ENCODE data around the gene TUT1.
"Not testable (repeated sequence)": the region's sequence is repeated elsewhere in the genome, so short reads cannot be mapped to it uniquely, and the experiment has no call there.

TUT1 gene

DNA sequence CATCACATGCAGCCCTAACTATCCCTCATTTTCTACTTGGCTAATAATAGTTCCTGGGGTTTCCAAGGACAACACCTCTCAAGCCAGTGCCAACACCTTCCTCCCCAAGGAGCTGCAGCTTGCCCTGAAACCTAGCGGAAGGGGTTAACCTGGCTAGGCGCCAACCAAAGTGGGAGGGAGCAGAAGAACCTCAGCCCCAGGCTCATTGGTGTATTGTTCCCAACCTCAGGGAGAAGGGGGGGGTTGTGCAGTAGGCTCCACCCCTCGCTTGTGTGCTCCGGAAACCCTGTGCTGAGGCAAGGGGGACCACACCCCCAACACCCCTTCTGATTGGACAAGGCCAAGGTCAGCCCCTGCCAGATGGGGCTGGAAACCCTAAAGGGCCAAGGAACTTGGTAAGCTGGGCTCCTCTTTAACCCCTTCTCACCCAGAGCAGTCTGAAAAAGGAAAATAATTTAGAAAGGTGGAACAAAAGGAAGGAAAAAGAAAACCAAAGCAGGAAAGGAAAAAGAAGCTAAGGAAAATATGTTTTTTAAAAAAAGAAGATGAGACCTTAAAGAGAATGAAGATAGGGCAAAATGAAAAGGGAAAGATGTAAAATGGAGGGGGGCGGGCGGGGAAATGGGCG is 7.9 kb upstream of the TUT1 start:
- Histone ChIP-seq H3K4me3 (ENCODE audit: low read depth in 1 of 2, low read length in 2 of 2) (peak overlapping the region; percentile 87 to 91), H3K9ac (ENCODE audit: low read depth in 1 of 2, low read length in 2 of 2) (peak overlapping the region in 1 of 2 donors; percentile 89), H3K9me3 (ENCODE audit: control insufficient read depth in 1 of 2, low read length in 2 of 2) (no peaks in the 10 kb centered on the region), H3K27ac (ENCODE audit: low read depth, low read length) (no peak overlapping the region), H3K4me1 (ENCODE audit: control insufficient read depth in 1 of 2, insufficient read depth in 2 of 2, low read length in 2 of 2) (peaks cover 23 to 24% of the 10 kb centered on the region in 2 donors), H3K36me3 (ENCODE audit: control insufficient read depth in 1 of 2, insufficient read depth in 2 of 2, low read length in 2 of 2) (peaks cover 39 to 43% of the 10 kb centered on the region in 2 donors), H3K27me3 (ENCODE audit: control insufficient read depth in 1 of 2, insufficient read depth in 2 of 2, low read length in 2 of 2) (no peaks in the 10 kb centered on the region)

DNA sequence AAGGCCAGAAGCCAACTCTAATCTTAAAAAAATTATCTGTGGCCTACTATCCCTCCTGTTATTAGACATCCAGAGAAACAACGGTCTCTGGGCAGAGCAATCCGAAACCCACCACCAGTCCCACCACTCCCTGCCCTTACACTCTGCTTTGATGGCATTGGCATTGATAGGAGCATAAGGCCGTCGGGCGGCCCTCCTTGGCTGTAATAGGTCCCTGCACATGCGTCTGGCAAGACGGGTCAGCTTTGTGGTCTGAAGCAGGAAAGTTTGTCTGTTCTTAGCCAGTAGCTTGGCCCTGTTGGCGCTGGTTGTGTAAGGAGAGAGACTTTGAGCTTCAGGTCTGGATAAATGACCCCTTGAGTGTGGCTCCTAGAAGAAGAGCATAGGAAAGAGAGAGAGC is 3.8 kb upstream of the TUT1 start:
- peaks cover 31 to 37% of the 10 kb centered on the region in 2 donors for H3K4me1 ChIP-seq (ENCODE audit: control insufficient read depth in 1 of 2, insufficient read depth in 2 of 2, low read length in 2 of 2)
- no peak overlapping the region for H3K27ac ChIP-seq (ENCODE audit: low read depth, low read length)
- H3K4me3 ChIP-seq (ENCODE audit: low read depth in 1 of 2, low read length in 2 of 2) = no peak overlapping the region
- no peaks in the 10 kb centered on the region for H3K27me3 ChIP-seq (ENCODE audit: control insufficient read depth in 1 of 2, insufficient read depth in 2 of 2, low read length in 2 of 2)
- H3K36me3 ChIP-seq (ENCODE audit: control insufficient read depth in 1 of 2, insufficient read depth in 2 of 2, low read length in 2 of 2) = peaks cover 45 to 50% of the 10 kb centered on the region in 2 donors
- no peaks in the 10 kb centered on the region for H3K9me3 ChIP-seq (ENCODE audit: control insufficient read depth in 1 of 2, low read length in 2 of 2)
- H3K9ac ChIP-seq (ENCODE audit: low read depth in 1 of 2, low read length in 2 of 2) = no peak overlapping the region

DNA sequence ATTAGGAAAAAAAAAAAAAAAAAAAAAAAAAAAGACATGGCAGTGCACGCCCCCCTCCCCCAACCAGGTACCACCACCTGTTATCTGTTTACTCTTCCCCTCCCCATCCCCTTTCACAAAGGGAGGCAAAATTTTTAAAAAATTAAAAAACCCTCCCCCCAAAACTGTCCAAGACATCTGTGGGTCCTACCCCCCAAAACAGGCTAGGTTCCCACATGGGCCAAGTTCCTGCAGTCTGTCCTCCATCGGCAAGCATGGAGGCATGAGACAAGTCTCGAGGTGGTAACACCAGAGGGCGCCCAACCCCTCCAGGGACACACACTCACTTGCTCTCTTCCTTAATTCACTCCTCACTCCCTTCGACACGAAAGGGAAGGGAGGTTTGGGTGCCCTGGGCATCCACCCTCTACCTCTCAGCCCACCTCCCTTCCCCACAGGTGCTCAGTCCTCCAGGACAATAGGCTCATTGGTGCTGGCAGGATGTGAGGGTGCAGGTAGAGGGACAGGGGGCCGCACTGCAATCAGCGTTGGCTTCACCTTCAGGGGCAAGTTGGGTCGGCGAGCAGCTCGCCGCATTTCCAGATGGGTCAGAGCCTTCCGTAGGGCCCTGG is 2.2 kb upstream of the TUT1 start:
- no peak overlapping the region for H3K4me3 ChIP-seq (ENCODE audit: low read depth in 1 of 2, low read length in 2 of 2)
- H3K9me3 ChIP-seq (ENCODE audit: control insufficient read depth in 1 of 2, low read length in 2 of 2) = no peaks in the 10 kb centered on the region
- peak overlapping the region in 1 of 2 donors; percentile 32 for H3K9ac ChIP-seq (ENCODE audit: low read depth in 1 of 2, low read length in 2 of 2)
- no peak overlapping the region for H3K27ac ChIP-seq (ENCODE audit: low read depth, low read length)
- H3K4me1 ChIP-seq (ENCODE audit: control insufficient read depth in 1 of 2, insufficient read depth in 2 of 2, low read length in 2 of 2) = peaks cover 22 to 30% of the 10 kb centered on the region in 2 donors
- peaks cover 45 to 50% of the 10 kb centered on the region in 2 donors for H3K36me3 ChIP-seq (ENCODE audit: control insufficient read depth in 1 of 2, insufficient read depth in 2 of 2, low read length in 2 of 2)
- H3K27me3 ChIP-seq (ENCODE audit: control insufficient read depth in 1 of 2, insufficient read depth in 2 of 2, low read length in 2 of 2) = no peaks in the 10 kb centered on the region

DNA sequence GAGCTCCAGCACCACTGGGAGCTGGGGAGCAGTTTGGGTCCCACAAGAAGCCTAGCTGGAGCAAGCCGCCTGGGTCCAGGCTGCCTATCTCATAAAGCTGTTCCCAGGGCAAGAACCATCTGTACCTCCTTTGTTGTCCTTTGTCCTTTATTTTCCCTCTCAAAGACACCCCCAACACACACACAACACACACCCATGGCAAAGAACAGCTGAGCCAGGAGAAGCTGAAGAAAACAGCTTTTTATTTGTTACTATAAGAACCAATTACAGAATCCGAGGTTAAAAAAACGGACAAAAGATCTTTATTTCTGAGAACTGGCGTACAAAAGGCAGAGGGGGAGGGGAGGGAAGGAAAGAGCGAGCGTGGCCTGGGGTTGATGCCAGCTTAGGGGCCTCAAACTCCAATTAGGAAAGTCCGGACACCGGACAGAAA is 1.7 kb upstream of the TUT1 start:
- H3K9me3 ChIP-seq (ENCODE audit: control insufficient read depth in 1 of 2, low read length in 2 of 2) = no peaks in the 10 kb centered on the region
- H3K4me1 ChIP-seq (ENCODE audit: control insufficient read depth in 1 of 2, insufficient read depth in 2 of 2, low read length in 2 of 2) = peaks cover 22 to 30% of the 10 kb centered on the region in 2 donors
- H3K36me3 ChIP-seq (ENCODE audit: control insufficient read depth in 1 of 2, insufficient read depth in 2 of 2, low read length in 2 of 2) = peaks cover 41 to 44% of the 10 kb centered on the region in 2 donors
- peak overlapping the region in 1 of 2 donors; percentile 75 for H3K4me3 ChIP-seq (ENCODE audit: low read depth in 1 of 2, low read length in 2 of 2)
- H3K27ac ChIP-seq (ENCODE audit: low read depth, low read length) = no peak overlapping the region
- peak overlapping the region; percentile 7 to 74 for H3K9ac ChIP-seq (ENCODE audit: low read depth in 1 of 2, low read length in 2 of 2)
- H3K27me3 ChIP-seq (ENCODE audit: control insufficient read depth in 1 of 2, insufficient read depth in 2 of 2, low read length in 2 of 2) = no peaks in the 10 kb centered on the region

DNA sequence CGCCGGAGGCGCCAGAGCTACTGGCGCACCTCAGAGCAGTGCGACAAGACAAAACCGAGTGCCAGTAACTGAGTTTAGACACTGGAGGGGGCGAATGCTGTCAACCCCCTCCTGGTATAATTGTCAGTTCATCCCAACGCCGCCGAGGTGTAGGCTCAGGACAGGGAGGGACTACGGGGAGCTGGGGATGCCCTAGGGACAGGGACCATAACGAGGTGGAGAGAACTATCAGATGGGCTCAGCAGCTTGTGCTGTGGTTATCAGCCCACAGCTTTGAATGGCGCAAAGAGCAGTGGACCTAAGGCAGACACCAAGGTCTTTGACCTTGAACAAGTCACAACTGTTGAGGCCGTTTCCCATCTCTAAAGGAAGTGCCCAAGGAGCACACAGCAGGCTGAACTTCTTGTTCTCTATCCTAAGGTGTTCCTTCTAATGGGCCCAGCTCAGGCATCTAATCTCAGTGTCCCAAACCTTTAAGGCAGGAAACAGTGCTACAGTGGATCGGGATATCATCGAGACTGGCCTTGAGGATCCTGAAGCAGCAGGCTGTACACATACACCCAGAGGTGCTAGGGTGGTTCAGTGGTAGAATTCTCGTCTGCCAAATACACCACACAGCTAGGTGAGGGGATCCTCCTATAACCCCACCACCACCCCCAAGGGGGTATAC is 958 bp upstream of the TUT1 start:
- Histone ChIP-seq H3K36me3 (ENCODE audit: control insufficient read depth in 1 of 2, insufficient read depth in 2 of 2, low read length in 2 of 2) (peaks cover 34 to 42% of the 10 kb centered on the region in 2 donors), H3K4me3 (ENCODE audit: low read depth in 1 of 2, low read length in 2 of 2) (peak overlapping the region; percentile 75 to 76)

DNA sequence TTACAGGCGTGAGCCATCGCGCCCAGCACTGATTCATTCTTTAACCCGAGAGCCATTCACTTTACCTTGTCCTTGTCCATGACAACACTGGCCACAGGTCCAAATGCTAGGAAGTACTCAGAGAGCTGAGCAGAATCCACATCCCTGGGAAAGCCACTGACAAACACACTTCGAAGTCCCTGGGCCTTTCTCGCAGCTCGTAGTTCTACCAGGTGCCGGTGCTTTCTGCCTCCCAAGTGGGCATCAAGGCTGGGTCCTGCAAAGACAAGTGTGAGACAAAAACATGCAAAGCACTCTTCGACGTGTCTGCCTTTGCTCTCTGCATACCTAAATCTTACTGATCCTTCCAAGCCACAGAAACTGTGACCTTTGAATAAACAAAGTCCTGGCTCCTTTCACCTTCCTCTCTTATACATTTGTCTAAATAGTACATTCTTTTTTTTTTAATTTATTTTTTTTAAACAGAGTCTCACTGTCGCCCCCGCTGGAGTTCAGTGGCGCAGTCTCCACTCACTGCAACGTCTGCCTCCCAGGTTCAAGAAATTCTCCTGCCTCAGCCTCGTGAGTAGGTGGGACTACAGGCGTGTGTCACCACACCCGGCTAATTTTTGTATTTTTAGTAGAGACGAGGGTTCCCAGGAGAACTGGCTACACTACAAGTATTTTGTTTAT is 2.2 kb downstream of the TUT1 start:
- Histone ChIP-seq H3K36me3 (ENCODE audit: control insufficient read depth in 1 of 2, insufficient read depth in 2 of 2, low read length in 2 of 2) (peaks cover 9 to 24% of the 10 kb centered on the region in 2 donors), H3K9me3 (ENCODE audit: control insufficient read depth in 1 of 2, low read length in 2 of 2) (no peaks in the 10 kb centered on the region), H3K27ac (ENCODE audit: low read depth, low read length) (no peak overlapping the region)

More for the DNA sequence above, 958 bp upstream of the TUT1 start:
- H3K27me3 ChIP-seq (ENCODE audit: control insufficient read depth in 1 of 2, insufficient read depth in 2 of 2, low read length in 2 of 2) = no peaks in the 10 kb centered on the region
- H3K4me1 ChIP-seq (ENCODE audit: control insufficient read depth in 1 of 2, insufficient read depth in 2 of 2, low read length in 2 of 2) = peaks cover 22 to 30% of the 10 kb centered on the region in 2 donors
- peak overlapping the region; percentile 86 for H3K27ac ChIP-seq (ENCODE audit: low read depth, low read length)
- no peaks in the 10 kb centered on the region for H3K9me3 ChIP-seq (ENCODE audit: control insufficient read depth in 1 of 2, low read length in 2 of 2)
- H3K9ac ChIP-seq (ENCODE audit: low read depth in 1 of 2, low read length in 2 of 2) = peak overlapping the region; percentile 70 to 74

DNA sequence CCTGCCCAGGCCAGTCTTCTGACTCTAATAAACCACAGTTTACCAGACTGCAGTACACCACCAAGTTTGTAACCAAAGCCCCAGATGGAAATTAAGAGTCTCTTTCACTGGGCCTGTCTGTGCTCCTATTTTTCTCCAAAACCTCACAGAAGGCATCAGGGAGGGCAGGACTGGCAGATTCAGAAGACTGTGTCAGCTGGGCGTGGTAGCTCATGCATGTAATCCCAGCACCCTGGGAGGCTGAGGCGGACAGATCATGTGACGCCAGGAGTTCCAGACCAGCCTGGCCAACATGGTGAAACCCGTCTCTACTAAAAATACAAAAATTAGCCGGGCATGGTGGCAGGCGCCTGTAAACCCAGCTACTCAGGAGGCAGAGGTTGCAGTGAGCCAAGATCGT is 6.0 kb downstream of the TUT1 start:
- peaks cover 6 to 30% of the 10 kb centered on the region in 2 donors for H3K36me3 ChIP-seq (ENCODE audit: control insufficient read depth in 1 of 2, insufficient read depth in 2 of 2, low read length in 2 of 2)
- not testable (repeated sequence) for H3K4me3 ChIP-seq (ENCODE audit: low read depth in 1 of 2, low read length in 2 of 2); H3K4me1 ChIP-seq (ENCODE audit: control insufficient read depth in 1 of 2, insufficient read depth in 2 of 2, low read length in 2 of 2); H3K27ac ChIP-seq (ENCODE audit: low read depth, low read length); H3K27me3 ChIP-seq (ENCODE audit: control insufficient read depth in 1 of 2, insufficient read depth in 2 of 2, low read length in 2 of 2); H3K9me3 ChIP-seq (ENCODE audit: control insufficient read depth in 1 of 2, low read length in 2 of 2); H3K9ac ChIP-seq (ENCODE audit: low read depth in 1 of 2, low read length in 2 of 2)

More for the DNA sequence above, 2.2 kb downstream of the TUT1 start:
- no peak overlapping the region for H3K4me3 ChIP-seq (ENCODE audit: low read depth in 1 of 2, low read length in 2 of 2)
- no peak overlapping the region for H3K9ac ChIP-seq (ENCODE audit: low read depth in 1 of 2, low read length in 2 of 2)
- H3K4me1 ChIP-seq (ENCODE audit: control insufficient read depth in 1 of 2, insufficient read depth in 2 of 2, low read length in 2 of 2) = peaks cover 22 to 30% of the 10 kb centered on the region in 2 donors
- no peaks in the 10 kb centered on the region for H3K27me3 ChIP-seq (ENCODE audit: control insufficient read depth in 1 of 2, insufficient read depth in 2 of 2, low read length in 2 of 2)

DNA sequence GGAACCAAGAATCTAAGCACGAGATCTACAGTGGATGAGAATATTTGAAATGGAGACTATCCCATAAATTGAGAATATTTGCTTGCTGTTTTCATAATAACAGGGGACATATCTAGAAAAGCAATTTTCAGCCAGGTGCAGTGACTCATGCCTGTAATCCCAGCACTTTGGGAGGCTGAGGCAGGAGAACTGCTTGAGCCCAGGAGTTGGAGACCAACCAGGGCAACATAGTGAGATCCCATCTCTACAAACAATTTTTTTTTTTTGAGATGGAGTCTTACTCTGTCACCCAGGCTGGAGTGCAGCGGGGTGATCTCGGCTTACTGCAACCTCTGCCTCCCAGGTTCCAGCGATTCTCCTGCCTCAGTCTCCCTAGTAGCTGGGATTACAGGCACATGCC is 9.6 kb downstream of the TUT1 start:
- H3K4me1 ChIP-seq (ENCODE audit: control insufficient read depth in 1 of 2, insufficient read depth in 2 of 2, low read length in 2 of 2); H3K9me3 ChIP-seq (ENCODE audit: control insufficient read depth in 1 of 2, low read length in 2 of 2); H3K27me3 ChIP-seq (ENCODE audit: control insufficient read depth in 1 of 2, insufficient read depth in 2 of 2, low read length in 2 of 2); H3K9ac ChIP-seq (ENCODE audit: low read depth in 1 of 2, low read length in 2 of 2); H3K4me3 ChIP-seq (ENCODE audit: low read depth in 1 of 2, low read length in 2 of 2); H3K27ac ChIP-seq (ENCODE audit: low read depth, low read length): not testable (repeated sequence)
- peaks cover 6 to 54% of the 10 kb centered on the region in 2 donors for H3K36me3 ChIP-seq (ENCODE audit: control insufficient read depth in 1 of 2, insufficient read depth in 2 of 2, low read length in 2 of 2)

DNA sequence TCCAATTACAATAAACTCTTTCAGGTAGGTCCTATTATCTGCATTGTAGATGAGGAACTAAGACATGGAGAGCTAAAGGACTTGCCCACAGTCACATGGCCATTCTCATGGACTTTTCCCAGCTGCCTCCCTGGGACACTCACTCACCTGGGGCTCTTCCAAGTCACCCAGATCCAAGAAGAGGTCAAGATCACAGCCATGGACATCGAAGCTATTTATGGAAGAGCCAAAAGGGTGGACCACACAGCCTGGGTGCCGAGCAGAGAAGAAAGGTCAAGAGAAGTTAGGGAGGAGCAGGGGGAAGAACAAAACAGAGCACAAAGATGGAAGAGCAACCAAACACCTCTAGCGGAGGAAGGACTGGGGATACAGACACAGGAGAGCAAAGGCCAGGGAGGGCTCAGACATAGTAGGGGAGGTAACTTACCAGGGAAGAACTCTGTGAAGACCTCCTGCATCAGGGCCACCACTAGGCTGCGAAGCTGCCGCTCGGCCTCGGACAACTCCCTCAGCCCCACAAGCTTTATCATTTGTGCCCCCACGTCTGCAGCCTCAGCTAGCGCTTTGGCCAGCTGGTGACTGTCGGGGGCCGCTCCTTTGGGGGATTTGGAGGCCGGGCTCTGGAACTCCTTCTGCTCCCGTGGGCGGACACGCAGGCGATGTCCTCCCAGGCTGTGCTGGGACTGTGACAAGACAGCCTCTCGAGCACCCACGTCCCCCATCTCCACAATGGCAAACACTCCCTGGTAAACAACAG is 10.2 kb downstream of the TUT1 start:
- Histone ChIP-seq H3K9ac (ENCODE audit: low read depth in 1 of 2, low read length in 2 of 2) (no peak overlapping the region), H3K27ac (ENCODE audit: low read depth, low read length) (no peak overlapping the region), H3K4me3 (ENCODE audit: low read depth in 1 of 2, low read length in 2 of 2) (no peak overlapping the region), H3K9me3 (ENCODE audit: control insufficient read depth in 1 of 2, low read length in 2 of 2) (no peaks in the 10 kb centered on the region), H3K4me1 (ENCODE audit: control insufficient read depth in 1 of 2, insufficient read depth in 2 of 2, low read length in 2 of 2) (peaks cover 3 to 5% of the 10 kb centered on the region in 2 donors), H3K36me3 (ENCODE audit: control insufficient read depth in 1 of 2, insufficient read depth in 2 of 2, low read length in 2 of 2) (peaks cover 9 to 57% of the 10 kb centered on the region in 2 donors), H3K27me3 (ENCODE audit: control insufficient read depth in 1 of 2, insufficient read depth in 2 of 2, low read length in 2 of 2) (no peaks in the 10 kb centered on the region)

Data from duodenal mucosa (tissue), 2 donors.